Stomach (tissue), 9 donors: Measurements from ENCODE around the gene ADAMTS12. TPM values are rescaled to one million over a fixed set of nuclear protein-coding genes. Genes with fewer than 3 reads are reported as not detected.

Experiments used
- DNase-seq, 2 donors: peaks; one replicate each; pipeline versions ENCODE4 v3.0.0 to v3.0.0-alpha.2; 2013 to 2019
- H3K27ac ChIP-seq, 5 donors: fragments of 200-600 bp in 4 of 5; sonication (generic) in 4 of 5; one replicate each; pipeline ENCODE4 v1.5.1; 2013 to 2019; ENCODE audit warnings: mild to moderate bottlenecking in 1 of 5, moderate library complexity in 1 of 5
- H3K27me3 ChIP-seq, 3 donors: fragments of 200-600 bp; sonication (generic); one replicate each; pipeline ENCODE4 v1.5.1; 2017 to 2019; ENCODE audit warnings: mixed run types in 1 of 3
- H3K36me3 ChIP-seq, 4 donors: fragments of 200-600 bp; sonication (generic); 1 replicate in 3 of 4; 2 replicates in 1 of 4; pipeline ENCODE4 v1.5.1; 2016 to 2019
- H3K4me1 ChIP-seq, 4 donors: fragments of 200-600 bp; sonication (generic); one replicate each; pipeline ENCODE4 v1.5.1; 2016 to 2019
- H3K4me3 ChIP-seq, 4 donors: fragments of 200-600 bp; sonication (generic) in 3 of 4; one replicate each; pipeline ENCODE4 v1.5.1; 2016 to 2019; ENCODE audit warnings: mild to moderate bottlenecking in 1 of 4
- H3K9me3 ChIP-seq, 4 donors: fragments of 200-600 bp; sonication (generic); one replicate each; pipeline ENCODE4 v1.5.1; 2016 to 2019
- CTCF ChIP-seq, 7 experiments: fragments of 450-650 bp in 4 of 7; fragments of 200-600 bp in 3 of 7; sonication (generic) in 3 of 7; IDR thresholded peaks; one replicate each; pipeline ENCODE4 v1.5.1; 2016 to 2019; ENCODE audit warnings: antibody characterized with exemption in 7 of 7, control low read depth in 2 of 7, mild to moderate bottlenecking in 1 of 7
- EP300 ChIP-seq: sonication (generic); formaldehyde crosslinking; IDR thresholded peaks from one replicate; pipeline ENCODE4 v1.6.1; 2017; ENCODE audit warnings: antibody characterized with exemption
- POLR2A ChIP-seq, 4 donors: fragments of 450-650 bp; IDR thresholded peaks; one replicate each; pipeline ENCODE4 v1.6.1; 2016; ENCODE audit warnings: antibody characterized with exemption in 4 of 4, control low read depth in 2 of 4, mild to moderate bottlenecking in 1 of 4, moderate library complexity in 1 of 4
- POLR2AphosphoS5 ChIP-seq, 3 donors: sonication (generic); formaldehyde crosslinking; IDR thresholded peaks; one replicate each; pipeline ENCODE4 v1.6.1; 2016; ENCODE audit warnings: antibody characterized with exemption in 3 of 3
- WGBS, 5 donors: extraction: QIAGEN DNeasy Blood & Tissue Kit in 3 of 5; methylation state at CpG; one replicate each; pipeline versions ENCODE4 v1.1.5 to v1.1.7; 2013 to 2018; 5-methylcytosine and 5-hydroxymethylcytosine counted together
- intact Hi-C: fragments of 100-400 bp; cut with DNase I; formaldehyde crosslinking; loops from one replicate; pipeline ENCODE4 v1.15.1; 2023; ENCODE audit warnings: low total_unique reads
- polyA plus RNA-seq, 3 donors: library from polyadenylated mRNA; stranded (reverse); fragments of 200-250 nt; gene quantifications; one replicate each; pipeline ENCODE4 v1.2.3, GENCODE V29; 2013
- total RNA-seq, 5 donors: library from RNA; depleted of rRNA; stranded (reverse); fragments of >200 nt; gene quantifications; one replicate each; pipeline versions ENCODE4 v1.1.0 to v1.2.3, GENCODE V29; 2014 to 2016
- donor health status: healthy with polysubstance abuse.
- donor health status: Bipolar disorder and iron deficiency.
- donor health status: healthy.

ADAMTS12 gene
- total and polyA plus RNA-seq, 8 donors: 0.14 to 17.1 (median 0.62) TPM; not detected in 1

- H3K9me3 ChIP-seq: no peaks in the 10 kb centered on the region
- peaks cover 0 to 20% (median 14%) of the 10 kb centered on the region in 4 donors for H3K36me3 ChIP-seq
- H3K27ac ChIP-seq: no peak overlapping the region
- no peak overlapping the region for H3K4me3 ChIP-seq
- H3K27me3 ChIP-seq: no peaks in the 10 kb centered on the region
- TF ChIP-seq POLR2AphosphoS5 (IDR thresholded peaks at IDR 0.05) (no peak), CTCF (IDR thresholded peaks at IDR 0.05) (no peak), EP300 (no peak), POLR2A (IDR thresholded peaks at IDR 0.05) (no peak)
- no peaks in the 10 kb centered on the region for H3K4me1 ChIP-seq
- 77 to 91% (median 89%) methylated on average over 7 of the region's 7 CpGs for WGBS, 5 donors
- DNase-seq: no peak
- intact Hi-C loops: no loop called here
Measured at GRCh38 chr5:33482335-33482734, 409.5 kb downstream of the ADAMTS12 start.

GRCh38 chr5:33480876-33481275 lies 410.9 kb downstream of the ADAMTS12 start:
- H3K27ac ChIP-seq: no peak overlapping the region
- WGBS, 5 donors: 83 to 100% (median 85%) methylated on average over 2 of the region's 2 CpGs
- no peaks in the 10 kb centered on the region for H3K9me3 ChIP-seq
- no peaks in the 10 kb centered on the region for H3K27me3 ChIP-seq
- H3K4me3 ChIP-seq: no peak overlapping the region
- H3K4me1 ChIP-seq: no peaks in the 10 kb centered on the region
- intact Hi-C loops: no loop called here
- TF ChIP-seq EP300 (no peak), POLR2AphosphoS5 (IDR thresholded peaks at IDR 0.05) (no peak), POLR2A (IDR thresholded peaks at IDR 0.05) (no peak)
- no peak for DNase-seq
- H3K36me3 ChIP-seq: peaks cover 0 to 34% (median 27%) of the 10 kb centered on the region in 4 donors

- intact Hi-C loops: loop anchor here (10.0 kb wide), 1 partner anchor 1345 kb away; no protein-coding TSS in a partner anchor
- no peaks in the 10 kb centered on the region for H3K9me3 ChIP-seq
- no peaks in the 10 kb centered on the region for H3K27me3 ChIP-seq
- H3K4me3 ChIP-seq: no peak overlapping the region
- WGBS, 5 donors: 96 to 100% (median 97%) methylated on average over 3 of the region's 3 CpGs
- no peak for DNase-seq
- H3K4me1 ChIP-seq: no peaks in the 10 kb centered on the region
- TF ChIP-seq POLR2A (IDR thresholded peaks at IDR 0.05) (no peak), CTCF (IDR thresholded peaks at IDR 0.05) (no peak), POLR2AphosphoS5 (IDR thresholded peaks at IDR 0.05) (no peak)
- H3K36me3 ChIP-seq: peaks cover 0 to 49% (median 43%) of the 10 kb centered on the region in 4 donors
- H3K27ac ChIP-seq: no peak overlapping the region
Measured at GRCh38 chr5:33479311-33479710, 412.5 kb downstream of the ADAMTS12 start.

- Histone ChIP-seq H3K36me3 (peaks cover 0 to 57% (median 57%) of the 10 kb centered on the region in 4 donors), H3K9me3 (no peaks in the 10 kb centered on the region), H3K4me1 (no peaks in the 10 kb centered on the region), H3K27ac (no peak overlapping the region), H3K27me3 (no peaks in the 10 kb centered on the region), H3K4me3 (no peak overlapping the region)
- TF ChIP-seq POLR2AphosphoS5 (IDR thresholded peaks at IDR 0.05) (no peak), CTCF (IDR thresholded peaks at IDR 0.05) (no peak), EP300 (no peak), POLR2A (IDR thresholded peaks at IDR 0.05) (no peak)
- intact Hi-C loops: loop anchor here (10.0 kb wide), 1 partner anchor 1347 kb away; no protein-coding TSS in a partner anchor
- 81 to 98% (median 88%) methylated on average over 2 of the region's 2 CpGs for WGBS, 5 donors
- no peak for DNase-seq
Measured at GRCh38 chr5:33477816-33478215, 414.0 kb downstream of the ADAMTS12 start.

GRCh38 chr5:33476992-33477391 lies 414.8 kb downstream of the ADAMTS12 start:
- H3K36me3 ChIP-seq: peaks cover 4 to 65% (median 64%) of the 10 kb centered on the region in 4 donors
- intact Hi-C loops: loop anchor here (10.0 kb wide), 1 partner anchor 1348 kb away; no protein-coding TSS in a partner anchor
- H3K4me3 ChIP-seq: no peak overlapping the region
- no peak for DNase-seq
- H3K9me3 ChIP-seq: no peaks in the 10 kb centered on the region
- no peaks in the 10 kb centered on the region for H3K4me1 ChIP-seq
- TF ChIP-seq EP300 (no peak), POLR2A (IDR thresholded peaks at IDR 0.05) (no peak), POLR2AphosphoS5 (IDR thresholded peaks at IDR 0.05) (no peak)
- no peaks in the 10 kb centered on the region for H3K27me3 ChIP-seq
- WGBS, 5 donors: 93 to 98% (median 96%) methylated on average over 3 of the region's 3 CpGs
- H3K27ac ChIP-seq: no peak overlapping the region
